ENCODE measurements around the gene KIF3A.

GRCh38 chr5:132681983-132682382 is 55.4 kb downstream of the KIF3A start:
- TF ChIP-seq POLR2A (IDR thresholded peaks at IDR 0.05) (no peak), POLR2AphosphoS5 (IDR thresholded peaks at IDR 0.05) (no peak), CTCF (IDR thresholded peaks at IDR 0.05) (no peak), EP300 (IDR thresholded peaks at IDR 0.05) (no peak)
